CD4-positive, alpha-beta T cell (primary cell): ENCODE measurements around the gene ADCY7. TPM values are rescaled to one million over a fixed set of nuclear protein-coding genes. Genes with fewer than 3 reads are reported as not detected.

Source experiments
- ATAC-seq: fragments of 200-7000 bp; cut with Tn5 transposase; one replicate; pipeline ENCODE4 v1.10.0; 2022; ENCODE audit warnings: mild to moderate bottlenecking; ENCODE audit not compliant: poor library complexity
- CTCF ChIA-PET: fragments of 350-600 bp; sonication (Branson Sonifier 250); formaldehyde crosslinking; loops from one replicate; lab custom pipeline; 2021; ENCODE audit warnings: antibody characterized with exemption, inconsistent platforms; lab: Charles Lee
- POLR2A ChIA-PET: fragments of 350-600 bp; sonication (Branson Sonifier 250); formaldehyde crosslinking; loops from one replicate; lab custom pipeline; 2021; ENCODE audit warnings: antibody characterized with exemption, inconsistent platforms; lab: Charles Lee
- DNase-seq, 14 experiments: peaks; one replicate each; pipeline ENCODE4 v3.0.0-alpha.2; 2013 to 2020; ENCODE audit warnings: mixed read lengths in 2 of 14
- H3K27ac ChIP-seq, 2 donors: one replicate each; pipeline versions ENCODE4 v1.5.1 to v1.7.0; 2013; ENCODE audit warnings: low read length in 2 of 2, low read depth in 1 of 2, mild to moderate bottlenecking in 1 of 2
- H3K27me3 ChIP-seq, 2 experiments: 1 replicate in 1 of 2; 2 replicates in 1 of 2; pipeline versions ENCODE4 v1.6.1 to v1.7.0; 2013; ENCODE audit warnings: low read length in 2 of 2, control low read depth in 1 of 2, mild to moderate bottlenecking in 1 of 2, moderate library complexity in 1 of 2; ENCODE audit not compliant: insufficient read depth in 2 of 2, control insufficient read depth in 1 of 2
- H3K36me3 ChIP-seq: one replicate; pipeline ENCODE4 v1.6.1; 2013; ENCODE audit warnings: low read length, control low read depth; ENCODE audit not compliant: insufficient read depth
- H3K4me1 ChIP-seq: one replicate; pipeline ENCODE4 v1.6.1; 2013; ENCODE audit warnings: low read length, control low read depth; ENCODE audit not compliant: insufficient read depth
- H3K4me3 ChIP-seq: one replicate; pipeline ENCODE4 v1.5.1; 2013; ENCODE audit warnings: mild to moderate bottlenecking, low read length, moderate library complexity
- H3K9me3 ChIP-seq, 2 experiments: 1 replicate in 1 of 2; 2 replicates in 1 of 2; pipeline versions ENCODE4 v1.6.1 to v1.7.0; 2013; ENCODE audit warnings: low read length in 2 of 2, mild to moderate bottlenecking in 2 of 2, control low read depth in 1 of 2, moderate library complexity in 1 of 2; ENCODE audit not compliant: control insufficient read depth in 1 of 2, insufficient read depth in 1 of 2
- H3K27ac Mint-ChIP-seq: one replicate; pipeline ENCODE4 v1.8.0; 2020; ENCODE audit warnings: mixed read lengths
- H3K27me3 Mint-ChIP-seq: one replicate; pipeline ENCODE4 v1.8.0; 2021; ENCODE audit warnings: mixed read lengths
- H3K36me3 Mint-ChIP-seq: one replicate; pipeline ENCODE4 v1.8.0; 2021; ENCODE audit warnings: low read depth, mixed read lengths
- H3K4me1 Mint-ChIP-seq: one replicate; pipeline ENCODE4 v1.8.0; 2021; ENCODE audit warnings: low read depth, mixed read lengths
- H3K4me3 Mint-ChIP-seq: one replicate; pipeline ENCODE4 v1.8.0; 2020; ENCODE audit warnings: mild to moderate bottlenecking, mixed read lengths
- H3K9me3 Mint-ChIP-seq: one replicate; pipeline ENCODE4 v1.8.0; 2020; ENCODE audit warnings: mixed read lengths
- CTCF ChIP-seq: fragments of 200-600 bp; IDR thresholded peaks from one replicate; pipeline ENCODE4 v1.8.0; 2022; ENCODE audit warnings: antibody characterized with exemption, mild to moderate bottlenecking
- intact Hi-C, 2 experiments: fragments of 100-400 bp; cut with DNase I in 1 of 2; cut with micrococcal nuclease in 1 of 2; formaldehyde crosslinking; loops; one replicate each; pipeline versions ENCODE4 v1.15.1 to v1.9.0; 2023 to 2025; cut with DNase I, micrococcal nuclease
- total RNA-seq, 174 experiments: library from RNA in 2 of 174; stranded (reverse) in 2 of 174; gene quantifications; one replicate each; pipeline ENCODE4 v1.2.3 and lab custom pipeline; 2021 to 2026

ADCY7 gene
- total RNA-seq, 2 experiments from 2014 or later: 136 to 147 TPM

GRCh38 chr16:50316102-50316847 is 49.9 kb downstream of the ADCY7 start:
- TF ChIP-seq CTCF: no peak
- Mint-ChIP-seq H3K4me1 (peaks cover 41% of the 10 kb centered on the region), H3K27ac (peak overlapping the region; percentile 91), H3K36me3 (peaks cover 99% of the 10 kb centered on the region), H3K9me3 (no peaks in the 10 kb centered on the region), H3K4me3 (no peak overlapping the region), H3K27me3 (no peaks in the 10 kb centered on the region)
- Histone ChIP-seq H3K27me3 (no peaks in the 10 kb centered on the region), H3K36me3 (peaks cover 97% of the 10 kb centered on the region), H3K4me3 (no peak overlapping the region), H3K27ac (no peak overlapping the region), H3K4me1 (peaks cover 35% of the 10 kb centered on the region), H3K9me3 (no peaks in the 10 kb centered on the region)
- peak in 3 of 14 experiments; percentile 2 to 24 (median 4) for DNase-seq
- ATAC-seq: no peak
- POLR2A ChIA-PET: interaction anchor here (1.0 to 4.8 kb wide), 4 partner anchors 11 to 349 kb away, joined by 3 to 32 read pairs (median 6); partner anchors contain the start of gene ADCY7
- intact Hi-C loops: loop anchor here in 1 of 2 experiments (10.0 kb wide), 1 partner anchor 51 kb away; the partner anchor contains the start of gene ADCY7
- CTCF ChIA-PET: interaction anchor here (1.3 kb wide), 1 partner anchor 39 kb away, joined by 3 read pairs; no protein-coding TSS in a partner anchor

GRCh38 chr16:50316848-50317630 is 50.7 kb downstream of the ADCY7 start:
- peaks cover 90% of the 10 kb centered on the region for H3K36me3 ChIP-seq
- H3K4me3 Mint-ChIP-seq: no peak overlapping the region

More at GRCh38 chr16:50316848-50317630, 50.7 kb downstream of the ADCY7 start:
- Mint-ChIP-seq H3K9me3 (no peaks in the 10 kb centered on the region), H3K36me3 (peaks cover 98% of the 10 kb centered on the region), H3K27ac (peak overlapping the region; percentile 91), H3K27me3 (no peaks in the 10 kb centered on the region), H3K4me1 (peaks cover 41% of the 10 kb centered on the region)
- H3K4me3 ChIP-seq: no peak overlapping the region
- no peaks in the 10 kb centered on the region for H3K9me3 ChIP-seq
- intact Hi-C loops: loop anchor here in 1 of 2 experiments (10.0 kb wide), 1 partner anchor 52 kb away; the partner anchor contains the start of gene ADCY7
- ChIA-PET CTCF (interaction anchor here (1.3 kb wide), 1 partner anchor 38 kb away, joined by 3 read pairs; no protein-coding TSS in a partner anchor), POLR2A (interaction anchor here (1.0 to 4.8 kb wide), 3 partner anchors 10 to 348 kb away, joined by 3 to 32 read pairs (median 8); no protein-coding TSS in a partner anchor)
- ATAC-seq (no peak), DNase-seq (no peak)
- H3K4me1 ChIP-seq: peaks cover 32% of the 10 kb centered on the region
- no peak overlapping the region for H3K27ac ChIP-seq
- no peak for TF ChIP-seq CTCF
- no peaks in the 10 kb centered on the region for H3K27me3 ChIP-seq
